ENCODE data around the gene PPFIA3. TPM values are rescaled to one million over a fixed set of nuclear protein-coding genes. Genes with fewer than 3 reads are reported as not detected.
"Not testable (repeated sequence)": the region's sequence is repeated elsewhere in the genome, so short reads cannot be mapped to it uniquely, and the experiment has no call there.

Gene PPFIA3
- total RNA-seq, 4 donors from 2014 or later: 1.8 to 6.7 (median 3.5) TPM

DNA sequence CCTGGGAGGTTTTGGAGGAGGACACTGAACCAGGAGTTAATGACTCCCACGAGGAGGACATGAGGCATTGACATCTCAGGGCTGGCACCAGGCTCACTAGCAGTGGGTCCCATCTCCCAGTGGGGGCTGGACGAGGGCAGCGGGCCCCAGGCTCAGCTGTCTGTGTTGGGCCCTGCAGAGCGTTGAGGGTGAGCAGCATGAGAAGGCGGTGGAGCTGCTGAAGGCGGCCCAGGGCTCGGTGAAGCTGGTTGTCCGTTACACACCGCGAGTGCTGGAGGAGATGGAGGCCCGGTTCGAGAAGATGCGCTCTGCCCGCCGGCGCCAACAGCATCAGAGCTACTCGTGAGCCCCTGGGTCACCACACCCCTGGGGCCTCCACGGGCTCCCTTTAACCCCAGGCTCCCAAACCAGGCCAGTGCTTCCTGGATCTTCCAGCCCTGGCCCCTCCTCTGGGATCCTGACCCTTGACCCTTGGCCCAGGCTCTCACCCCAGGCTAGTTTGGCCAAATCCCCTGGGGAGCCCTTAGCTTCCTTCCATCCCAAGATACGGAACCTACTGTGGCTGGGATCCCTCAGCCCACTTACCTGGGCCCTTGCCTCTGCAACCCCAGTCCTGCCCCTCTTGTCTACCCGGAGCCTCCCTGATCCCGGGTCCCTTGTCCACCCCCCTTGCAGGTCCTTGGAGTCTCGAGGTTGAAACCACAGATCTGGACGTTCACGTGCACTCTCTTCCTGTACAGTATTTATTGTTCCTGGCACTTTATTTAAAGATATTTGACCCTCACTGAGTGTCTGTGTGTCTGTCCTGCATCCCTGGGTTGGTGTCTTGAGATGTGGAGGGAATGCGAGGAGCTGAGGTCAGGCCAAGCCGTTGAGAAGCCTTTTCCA lies 1.4 kb upstream of the PPFIA3 start:
- TF ChIP-seq POLR2A (IDR thresholded peaks at IDR 0.05) (no peak), EP300 (IDR thresholded peaks at IDR 0.05) (no peak)
- TF ChIP-seq, protein P1, sequence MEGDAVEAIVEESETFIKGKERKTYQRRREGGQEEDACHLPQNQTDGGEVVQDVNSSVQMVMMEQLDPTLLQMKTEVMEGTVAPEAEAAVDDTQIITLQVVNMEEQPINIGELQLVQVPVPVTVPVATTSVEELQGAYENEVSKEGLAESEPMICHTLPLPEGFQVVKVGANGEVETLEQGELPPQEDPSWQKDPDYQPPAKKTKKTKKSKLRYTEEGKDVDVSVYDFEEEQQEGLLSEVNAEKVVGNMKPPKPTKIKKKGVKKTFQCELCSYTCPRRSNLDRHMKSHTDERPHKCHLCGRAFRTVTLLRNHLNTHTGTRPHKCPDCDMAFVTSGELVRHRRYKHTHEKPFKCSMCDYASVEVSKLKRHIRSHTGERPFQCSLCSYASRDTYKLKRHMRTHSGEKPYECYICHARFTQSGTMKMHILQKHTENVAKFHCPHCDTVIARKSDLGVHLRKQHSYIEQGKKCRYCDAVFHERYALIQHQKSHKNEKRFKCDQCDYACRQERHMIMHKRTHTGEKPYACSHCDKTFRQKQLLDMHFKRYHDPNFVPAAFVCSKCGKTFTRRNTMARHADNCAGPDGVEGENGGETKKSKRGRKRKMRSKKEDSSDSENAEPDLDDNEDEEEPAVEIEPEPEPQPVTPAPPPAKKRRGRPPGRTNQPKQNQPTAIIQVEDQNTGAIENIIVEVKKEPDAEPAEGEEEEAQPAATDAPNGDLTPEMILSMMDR (IDR thresholded peaks at IDR 0.05): no peak
- peak overlapping the region; percentile 85 to 98 (median 90) for H3K27ac ChIP-seq
- H3K9me3 ChIP-seq: no peaks in the 10 kb centered on the region
- WGBS, 2 donors: 48 to 53% methylated on average over 21 to 23 of the region's 26 CpGs
- H3K36me3 ChIP-seq: peaks cover 0 to 3% (median 0%) of the 10 kb centered on the region in 3 donors
- H3K4me3 ChIP-seq: peak overlapping the region; percentile 33 to 76 (median 62)
- peaks cover 0 to 1% of the 10 kb centered on the region in 2 donors for H3K27me3 ChIP-seq
- no peak for DNase-seq (ENCODE audit: low spot score in 2 of 2)
- H3K4me1 ChIP-seq: peaks cover 0 to 55% (median 26%) of the 10 kb centered on the region in 4 donors

DNA sequence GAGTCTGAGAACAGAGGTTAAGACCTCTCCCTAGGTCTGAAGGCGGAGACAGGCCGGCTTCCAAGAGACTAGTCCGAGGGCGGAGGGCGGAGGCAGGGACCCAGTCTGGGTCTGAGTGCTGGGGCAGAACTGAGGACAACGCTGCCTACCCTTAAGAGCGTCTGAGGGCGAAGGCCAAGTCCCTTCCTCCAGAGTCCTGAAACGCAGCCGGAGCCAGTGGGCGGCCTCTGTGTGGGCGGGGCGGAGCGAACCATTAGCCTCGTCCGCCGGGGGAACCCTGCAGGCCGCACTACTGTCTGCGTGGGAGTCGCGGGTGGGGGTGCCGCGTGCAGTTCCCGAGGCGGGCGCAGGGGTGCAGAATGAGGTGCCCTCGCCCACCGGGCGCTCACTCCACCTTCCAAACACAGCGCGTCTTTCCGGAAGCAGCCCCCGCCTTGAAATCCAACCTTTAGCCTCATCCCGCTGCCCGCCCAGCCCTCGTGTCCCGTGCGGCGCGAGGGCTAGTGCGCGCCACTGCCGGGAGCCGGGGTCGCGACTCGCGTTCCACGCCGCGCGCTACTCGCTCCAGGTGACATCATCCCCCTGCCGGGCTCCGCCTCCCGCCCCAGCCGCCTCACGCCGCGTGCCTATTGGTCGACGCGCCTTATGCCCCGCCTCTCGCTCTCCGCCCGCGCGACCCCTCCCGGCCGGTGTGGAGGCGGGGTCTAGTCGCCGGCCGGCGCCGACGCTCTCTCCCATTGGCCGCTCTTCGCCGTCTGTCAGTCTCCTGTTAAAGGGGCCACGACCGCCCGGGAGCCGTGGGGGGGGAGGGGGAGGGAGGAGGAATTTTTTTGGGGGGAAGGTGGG lies 556 bp upstream of the PPFIA3 start, which contains the start of gene C19orf73:
TSS of gene C19orf73 (minus strand) at position 579 of the 846 bp plus-strand sequence. CDS start at position 458, 121 bp downstream.
- Histone ChIP-seq H3K9me3 (no peaks in the 10 kb centered on the region), H3K27ac (peak within 1 kb of the TSS; percentile 85 to 98 (median 90)), H3K27me3 (peaks cover 0 to 3% of the 10 kb centered on the region in 2 donors), H3K36me3 (peaks cover 0 to 3% (median 0%) of the 10 kb centered on the region in 3 donors), H3K4me3 (peak within 1 kb of the TSS; percentile 33 to 76 (median 62)), H3K4me1 (peaks cover 0 to 49% (median 23%) of the 10 kb centered on the region in 4 donors)
- 0 to 1% methylated on average over 36 to 55 of the region's 85 CpGs for WGBS, 2 donors
- TF ChIP-seq EP300 (IDR thresholded peaks at IDR 0.05): peak; percentile 45 to 89
- peak; percentile 21 to 75 for TF ChIP-seq POLR2A (IDR thresholded peaks at IDR 0.05)
- TF ChIP-seq, protein P1 (IDR thresholded peaks at IDR 0.05): peak in 4 of 5 experiments; percentile 5 to 70 (median 41)
- peak; percentile 85 to 88 for DNase-seq (ENCODE audit: low spot score in 2 of 2)

DNA sequence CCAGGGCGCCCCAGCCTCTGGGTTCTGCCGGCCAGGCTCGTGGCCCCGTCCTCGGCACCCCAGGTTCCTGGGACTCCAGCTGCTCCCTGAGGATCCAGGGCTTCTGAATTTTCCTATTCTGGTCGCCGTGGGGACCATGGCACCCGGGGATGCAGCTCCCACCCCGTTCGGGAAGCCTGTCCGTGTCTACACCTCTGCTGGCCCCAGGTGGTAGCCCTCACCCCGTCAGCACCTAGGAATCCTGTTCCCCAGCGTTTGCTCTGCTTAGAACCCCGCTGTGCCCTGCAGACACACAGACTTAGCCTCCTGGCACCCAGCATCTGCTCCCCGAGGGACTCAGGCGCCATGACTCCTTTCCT lies 960 bp downstream of the PPFIA3 start:
- DNase-seq (ENCODE audit: low spot score in 2 of 2): no peak
- TF ChIP-seq EP300 (IDR thresholded peaks at IDR 0.05): no peak
- TF ChIP-seq POLR2A (IDR thresholded peaks at IDR 0.05): no peak
- TF ChIP-seq, protein P1 (IDR thresholded peaks at IDR 0.05): no peak
- H3K36me3 ChIP-seq: peaks cover 0 to 3% (median 0%) of the 10 kb centered on the region in 3 donors
- peaks cover 0 to 40% (median 21%) of the 10 kb centered on the region in 4 donors for H3K4me1 ChIP-seq
- H3K27ac ChIP-seq: no peak overlapping the region
- peak overlapping the region in 3 of 4 donors; percentile 35 to 65 (median 60) for H3K4me3 ChIP-seq
- peaks cover 0 to 7% of the 10 kb centered on the region in 2 donors for H3K27me3 ChIP-seq
- no peaks in the 10 kb centered on the region for H3K9me3 ChIP-seq
- WGBS, 2 donors: 15 to 16% methylated on average over 11 to 12 of the region's 16 CpGs

DNA sequence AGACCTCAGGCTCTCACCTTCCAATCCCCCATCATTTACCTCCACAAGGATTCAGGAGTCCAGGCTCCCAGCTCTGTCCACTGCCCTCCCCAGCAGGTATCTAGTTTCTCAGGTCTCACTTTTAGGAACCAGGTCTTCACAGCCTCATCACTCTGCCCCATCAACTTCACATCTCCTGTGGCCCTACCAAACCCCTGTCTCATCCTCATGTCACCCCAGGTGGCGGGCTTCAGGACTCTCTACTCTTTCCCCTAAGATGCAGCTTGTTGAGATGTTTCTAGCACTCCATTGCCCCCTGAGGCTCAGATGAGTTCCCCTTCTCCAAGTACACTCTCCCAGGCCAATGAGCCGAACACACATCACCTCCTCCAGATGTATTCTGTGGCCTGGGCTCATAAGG lies 1.5 kb downstream of the PPFIA3 start:
- Histone ChIP-seq H3K36me3 (peaks cover 0 to 3% (median 0%) of the 10 kb centered on the region in 3 donors), H3K27ac (no peak overlapping the region), H3K4me3 (no peak overlapping the region), H3K9me3 (no peaks in the 10 kb centered on the region), H3K4me1 (peaks cover 0 to 38% (median 21%) of the 10 kb centered on the region in 4 donors), H3K27me3 (peaks cover 0 to 7% of the 10 kb centered on the region in 2 donors)
- TF ChIP-seq POLR2A (IDR thresholded peaks at IDR 0.05) (no peak), EP300 (IDR thresholded peaks at IDR 0.05) (no peak)
- TF ChIP-seq, protein P1 (IDR thresholded peaks at IDR 0.05): no peak
- WGBS, 2 donors: 89 to 90% methylated on average over 2 of the region's 2 CpGs
- DNase-seq (ENCODE audit: low spot score in 2 of 2): no peak

DNA sequence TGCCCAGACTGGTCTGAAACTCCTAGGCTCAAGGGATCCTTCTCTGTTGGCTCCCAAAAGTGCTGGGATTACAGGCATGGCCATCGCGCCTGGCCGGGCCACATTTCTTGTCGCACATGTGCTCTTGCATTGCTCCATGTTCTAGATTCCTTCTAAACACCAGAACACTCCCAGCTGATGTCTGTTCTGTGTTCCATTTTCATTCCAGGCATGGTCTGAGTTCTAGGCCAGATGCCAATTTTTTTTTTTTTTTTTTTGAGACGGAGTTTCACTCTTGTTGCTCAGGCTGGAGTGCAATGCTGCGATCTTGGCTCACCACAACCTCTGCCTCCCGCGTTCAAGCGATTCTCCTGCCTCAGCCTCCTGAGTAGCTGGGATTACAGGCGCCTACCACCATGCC lies 2.5 kb downstream of the PPFIA3 start:
- Histone ChIP-seq H3K27me3 (peaks cover 0 to 13% of the 10 kb centered on the region in 2 donors), H3K4me1 (peaks cover 0 to 31% (median 21%) of the 10 kb centered on the region in 4 donors)
- not testable (repeated sequence) for H3K4me3 ChIP-seq; DNase-seq (ENCODE audit: low spot score in 2 of 2); H3K36me3 ChIP-seq; H3K27ac ChIP-seq; H3K9me3 ChIP-seq
- 79 to 81% methylated on average over 10 of the region's 10 CpGs for WGBS, 2 donors

DNA sequence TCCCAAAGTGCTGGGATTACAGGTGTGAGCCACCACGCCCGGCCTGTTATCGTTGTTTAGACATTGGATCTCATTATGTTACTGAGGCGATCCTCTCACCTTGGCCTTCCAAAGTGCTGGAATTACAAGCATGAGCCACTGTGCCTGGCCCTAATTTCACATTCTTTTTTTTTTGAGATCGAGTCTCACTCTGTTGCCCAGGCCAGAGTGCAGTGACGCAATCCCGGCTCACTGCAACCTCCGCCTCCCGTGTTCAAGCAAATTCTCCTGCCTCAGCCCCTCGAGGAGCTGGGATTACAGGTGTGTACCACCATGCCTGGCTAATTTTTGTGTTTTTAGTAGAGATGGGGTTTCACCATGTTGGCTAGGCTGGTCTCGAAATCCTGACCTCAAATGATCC lies 3.9 kb downstream of the PPFIA3 start:
- Histone ChIP-seq H3K4me1 (peaks cover 0 to 27% (median 18%) of the 10 kb centered on the region in 4 donors), H3K27me3 (peaks cover 0 to 14% of the 10 kb centered on the region in 2 donors)
- not testable (repeated sequence) for H3K27ac ChIP-seq; H3K9me3 ChIP-seq; DNase-seq (ENCODE audit: low spot score in 2 of 2); H3K36me3 ChIP-seq; H3K4me3 ChIP-seq
- WGBS, 2 donors: 88 to 92% methylated on average over 11 of the region's 11 CpGs

Data from tibial nerve (tissue), 4 donors.